Measurements from ENCODE around the gene ASIP.

ASIP gene

DNA sequence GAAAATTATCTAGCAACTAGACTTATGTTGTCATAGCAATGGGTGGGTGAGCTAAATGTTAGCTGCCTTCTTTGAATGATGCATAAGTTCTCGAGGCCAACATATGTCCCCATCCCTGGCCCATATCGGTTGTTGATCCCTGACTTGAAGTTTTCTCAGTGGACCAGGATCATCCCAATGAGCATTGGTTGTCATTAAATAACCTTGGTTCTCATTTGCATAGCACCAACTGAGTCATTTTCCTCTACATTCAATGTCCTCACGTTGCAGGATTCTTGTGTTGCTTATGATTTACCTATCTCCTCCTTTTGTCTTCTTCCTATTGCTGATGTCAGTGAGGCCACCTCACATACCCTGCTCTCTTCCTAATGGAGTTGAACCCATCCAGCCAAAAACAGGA lies 74.0 kb downstream of the ASIP start:
- TF ChIP-seq, protein P1, sequence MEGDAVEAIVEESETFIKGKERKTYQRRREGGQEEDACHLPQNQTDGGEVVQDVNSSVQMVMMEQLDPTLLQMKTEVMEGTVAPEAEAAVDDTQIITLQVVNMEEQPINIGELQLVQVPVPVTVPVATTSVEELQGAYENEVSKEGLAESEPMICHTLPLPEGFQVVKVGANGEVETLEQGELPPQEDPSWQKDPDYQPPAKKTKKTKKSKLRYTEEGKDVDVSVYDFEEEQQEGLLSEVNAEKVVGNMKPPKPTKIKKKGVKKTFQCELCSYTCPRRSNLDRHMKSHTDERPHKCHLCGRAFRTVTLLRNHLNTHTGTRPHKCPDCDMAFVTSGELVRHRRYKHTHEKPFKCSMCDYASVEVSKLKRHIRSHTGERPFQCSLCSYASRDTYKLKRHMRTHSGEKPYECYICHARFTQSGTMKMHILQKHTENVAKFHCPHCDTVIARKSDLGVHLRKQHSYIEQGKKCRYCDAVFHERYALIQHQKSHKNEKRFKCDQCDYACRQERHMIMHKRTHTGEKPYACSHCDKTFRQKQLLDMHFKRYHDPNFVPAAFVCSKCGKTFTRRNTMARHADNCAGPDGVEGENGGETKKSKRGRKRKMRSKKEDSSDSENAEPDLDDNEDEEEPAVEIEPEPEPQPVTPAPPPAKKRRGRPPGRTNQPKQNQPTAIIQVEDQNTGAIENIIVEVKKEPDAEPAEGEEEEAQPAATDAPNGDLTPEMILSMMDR (IDR thresholded peaks at IDR 0.05; ENCODE audit: low read depth, low read length), result no peak

DNA sequence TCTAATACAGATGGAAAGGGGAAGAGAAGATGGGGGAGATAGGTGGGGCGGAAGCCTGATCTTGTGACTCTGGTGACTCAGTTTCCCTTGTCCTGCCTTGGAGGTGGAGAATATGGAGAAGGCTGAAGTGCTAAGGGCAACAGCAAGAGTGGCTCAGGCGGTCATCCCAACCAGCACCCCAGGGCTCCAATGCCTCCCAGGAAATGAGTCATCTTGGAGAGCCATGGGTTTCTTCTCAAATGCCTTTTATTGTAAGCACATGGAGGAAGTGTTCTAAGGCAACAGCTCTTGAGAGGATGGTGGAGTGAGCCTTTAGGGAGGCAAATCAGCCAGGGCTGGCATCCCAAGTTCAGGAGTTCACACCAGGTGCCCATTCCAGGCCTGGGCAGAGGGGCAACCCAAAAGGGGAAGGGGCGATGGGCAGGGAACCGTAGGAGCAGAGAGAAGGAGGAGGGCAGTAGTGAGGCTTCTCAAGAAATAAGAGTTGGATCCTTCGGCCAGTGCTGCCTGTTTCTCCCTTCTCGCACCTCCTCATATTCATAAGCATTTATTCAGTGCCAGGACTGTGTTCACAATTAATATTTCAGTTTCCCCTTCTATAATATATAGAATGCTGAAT lies 75.1 kb downstream of the ASIP start:
- TF ChIP-seq, protein P1 (IDR thresholded peaks at IDR 0.05; ENCODE audit: low read depth, low read length), result no peak
- DNase-seq (ENCODE audit: extremely low read depth, low read depth), result no peak

More for the DNA sequence above, 74.0 kb downstream of the ASIP start:
- no peak for DNase-seq (ENCODE audit: extremely low read depth, low read depth)

All from AG09319 (cell line).